HEK293 (cell line): ENCODE data around the gene TNS3.

ENCODE experiments used
- CTCF ChIA-PET: fragments of 350-600 bp; formaldehyde crosslinking; extraction: SDS; loops from one replicate; lab custom pipeline; 2021; ENCODE audit warnings: antibody characterized with exemption; lab: Yijun Ruan, JAX
- POLR2A ChIA-PET: fragments of 300-600 bp; formaldehyde crosslinking; extraction: SDS; loops from one replicate; lab custom pipeline; 2020; ENCODE audit warnings: antibody characterized with exemption, inconsistent platforms; lab: Yijun Ruan, JAX
- H3K27ac ChIP-seq: fragments of 200-500 bp; sonication (Bioruptor generic); 2 replicates; pipeline ENCODE4 v1.5.1; 2014; ENCODE audit warnings: low read depth, low read length, control low read depth, inconsistent platforms; ENCODE audit errors: extremely low read depth
- H3K36me3 ChIP-seq, 2 experiments: fragments of 200-500 bp in 1 of 2; sonication (Bioruptor generic) in 1 of 2; 1 replicate in 1 of 2; 2 replicates in 1 of 2; pipeline ENCODE4 v1.5.1; 2014 to 2017; ENCODE audit warnings: inconsistent platforms in 2 of 2, low read length in 2 of 2; ENCODE audit not compliant: control insufficient read depth in 2 of 2, insufficient read depth in 1 of 2
- H3K4me1 ChIP-seq: fragments of 200-500 bp; sonication (Bioruptor generic); 2 replicates; pipeline ENCODE4 v1.5.1; 2014; ENCODE audit warnings: mild to moderate bottlenecking, low read length, inconsistent platforms; ENCODE audit not compliant: control insufficient read depth, insufficient read depth
- H3K4me3 ChIP-seq: 2 replicates; pipeline ENCODE4 v1.5.1; 2011; ENCODE audit warnings: low read depth, mild to moderate bottlenecking, control low read depth, low read length, moderate library complexity
- H3K9me3 ChIP-seq: fragments of 200-500 bp; sonication (Bioruptor generic); 2 replicates; pipeline ENCODE4 v1.5.1; 2014; ENCODE audit warnings: low read depth, low read length, inconsistent platforms; ENCODE audit not compliant: control insufficient read depth, insufficient read depth
- GFI1B ChIP-seq: fragments of 450-650 bp; formaldehyde crosslinking; IDR thresholded peaks from 2 replicates; pipeline ENCODE4 v1.5.1; 2016; ENCODE audit warnings: missing biosample characterization, missing genetic modification characterization
- PRDM4 ChIP-seq: fragments of 450-650 bp; formaldehyde crosslinking; IDR thresholded peaks from 2 replicates; pipeline ENCODE4 v1.5.1; 2017; ENCODE audit warnings: missing biosample characterization, missing genetic modification characterization
- TSHZ1 ChIP-seq: fragments of 450-650 bp; formaldehyde crosslinking; IDR thresholded peaks from 2 replicates; pipeline ENCODE4 v1.5.1; 2016; ENCODE audit warnings: missing biosample characterization, missing genetic modification characterization, borderline replicate concordance
- ZNF10 ChIP-seq: fragments of 450-650 bp; formaldehyde crosslinking; IDR thresholded peaks from 2 replicates; pipeline ENCODE4 v1.5.1; 2017; ENCODE audit warnings: missing biosample characterization, missing genetic modification characterization
- ZNF140 ChIP-seq: fragments of 450-650 bp; formaldehyde crosslinking; IDR thresholded peaks from 2 replicates; pipeline ENCODE4 v1.5.1; 2016; ENCODE audit warnings: missing biosample characterization, missing genetic modification characterization
- ZNF202 ChIP-seq: fragments of 450-650 bp; formaldehyde crosslinking; IDR thresholded peaks from 2 replicates; pipeline ENCODE4 v1.5.1; 2016; ENCODE audit warnings: missing biosample characterization, missing genetic modification characterization, borderline replicate concordance
- ZNF221 ChIP-seq: fragments of 450-650 bp; formaldehyde crosslinking; IDR thresholded peaks from 2 replicates; pipeline ENCODE4 v1.5.1; 2017; ENCODE audit warnings: missing biosample characterization, missing genetic modification characterization, borderline replicate concordance
- ZNF266 ChIP-seq: fragments of 450-650 bp; formaldehyde crosslinking; IDR thresholded peaks from 2 replicates; pipeline ENCODE4 v1.5.1; 2016; ENCODE audit warnings: missing biosample characterization, missing genetic modification characterization, low read depth
- ZNF335 ChIP-seq: fragments of 450-650 bp; formaldehyde crosslinking; conservative IDR thresholded peaks from 2 replicates; pipeline ENCODE4 v1.5.1; 2016; ENCODE audit warnings: missing biosample characterization, missing genetic modification characterization
- ZNF426 ChIP-seq: fragments of 450-650 bp; formaldehyde crosslinking; IDR thresholded peaks from 2 replicates; pipeline ENCODE4 v1.5.1; 2017; ENCODE audit warnings: missing biosample characterization, missing genetic modification characterization, mild to moderate bottlenecking, inconsistent platforms, moderate library complexity
- ZNF561 ChIP-seq: fragments of 450-650 bp; IDR thresholded peaks from 2 replicates; pipeline ENCODE4 v1.5.1; 2018; ENCODE audit warnings: missing biosample characterization, missing genetic modification characterization, borderline replicate concordance
- ZNF704 ChIP-seq: fragments of 450-650 bp; formaldehyde crosslinking; IDR thresholded peaks from 2 replicates; pipeline ENCODE4 v1.5.1; 2016; ENCODE audit warnings: missing biosample characterization, missing genetic modification characterization
- ZNF707 ChIP-seq: fragments of 450-650 bp; formaldehyde crosslinking; IDR thresholded peaks from 2 replicates; pipeline ENCODE4 v1.5.1; 2016; ENCODE audit warnings: missing biosample characterization, missing genetic modification characterization
- ZNF830 ChIP-seq: fragments of 450-650 bp; IDR thresholded peaks from 2 replicates; pipeline ENCODE4 v1.5.0; 2018; ENCODE audit warnings: missing biosample characterization, missing genetic modification characterization, low read depth, mild to moderate bottlenecking, moderate library complexity

TNS3 gene

GRCh38 chr7:47343061-47343455, 238.9 kb downstream of the TNS3 start:
- Histone ChIP-seq H3K4me3 (no peak overlapping the region), H3K36me3 (no peaks in the 10 kb centered on the region), H3K4me1 (no peaks in the 10 kb centered on the region), H3K9me3 (no peaks in the 10 kb centered on the region), H3K27ac (no peak overlapping the region)
- ChIA-PET CTCF (interaction anchor here (1.1 to 1.4 kb wide), 3 partner anchors 9 to 92 kb away, joined by 3 to 5 read pairs (median 4); no protein-coding TSS in a partner anchor), POLR2A (no interaction called here)
- TF ChIP-seq ZNF202 (tag by site-specific recombination) (no peak), ZNF10 (tag by site-specific recombination) (no peak), ZNF335 (tag by site-specific recombination) (no peak), ZNF140 (tag by site-specific recombination) (no peak), GFI1B (tag by site-specific recombination) (no peak), ZNF221 (tag by site-specific recombination) (no peak), TSHZ1 (tag by site-specific recombination) (no peak), ZNF561 (tag by site-specific recombination) (no peak), ZNF704 (tag by site-specific recombination) (no peak), ZNF707 (tag by site-specific recombination) (no peak)

GRCh38 chr7:47342296-47343060, 239.4 kb downstream of the TNS3 start:
- POLR2A ChIA-PET = no interaction called here
- no peak for TF ChIP-seq PRDM4 (tag by site-specific recombination)
- H3K36me3 ChIP-seq = no peaks in the 10 kb centered on the region
- CTCF ChIA-PET = interaction anchor here (0.5 to 1.1 kb wide), 3 partner anchors 8 to 144 kb away, joined by 3 to 4 read pairs (median 4); no protein-coding TSS in a partner anchor
- no peaks in the 10 kb centered on the region for H3K9me3 ChIP-seq
- H3K27ac ChIP-seq = no peak overlapping the region
- no peak overlapping the region for H3K4me3 ChIP-seq
- no peaks in the 10 kb centered on the region for H3K4me1 ChIP-seq

- Histone ChIP-seq H3K27ac (no peak overlapping the region), H3K9me3 (no peaks in the 10 kb centered on the region), H3K4me3 (no peak overlapping the region), H3K4me1 (no peaks in the 10 kb centered on the region), H3K36me3 (no peaks in the 10 kb centered on the region)
- TF ChIP-seq ZNF426 = no peak
- TF ChIP-seq ZNF266 (tag by site-specific recombination) = no peak
- TF ChIP-seq ZNF830 (tag by site-specific recombination) = no peak
- ChIA-PET CTCF (no interaction called here), POLR2A (no interaction called here)
Measured at GRCh38 chr7:47340517-47340916, 241.4 kb downstream of the TNS3 start.
